DMS 273 treated with DMSO at 0.1 percent for 48 hours (cell line): Measurements from ENCODE around the gene ME1.
"Not testable (repeated sequence)": the region's sequence is repeated elsewhere in the genome, so short reads cannot be mapped to it uniquely, and the experiment has no call there.

Source experiments
- DNase-seq: peaks from one replicate; lab custom pipeline; 2025; lab: John Stamatoyannopoulos, UW

The ME1 gene

DNA sequence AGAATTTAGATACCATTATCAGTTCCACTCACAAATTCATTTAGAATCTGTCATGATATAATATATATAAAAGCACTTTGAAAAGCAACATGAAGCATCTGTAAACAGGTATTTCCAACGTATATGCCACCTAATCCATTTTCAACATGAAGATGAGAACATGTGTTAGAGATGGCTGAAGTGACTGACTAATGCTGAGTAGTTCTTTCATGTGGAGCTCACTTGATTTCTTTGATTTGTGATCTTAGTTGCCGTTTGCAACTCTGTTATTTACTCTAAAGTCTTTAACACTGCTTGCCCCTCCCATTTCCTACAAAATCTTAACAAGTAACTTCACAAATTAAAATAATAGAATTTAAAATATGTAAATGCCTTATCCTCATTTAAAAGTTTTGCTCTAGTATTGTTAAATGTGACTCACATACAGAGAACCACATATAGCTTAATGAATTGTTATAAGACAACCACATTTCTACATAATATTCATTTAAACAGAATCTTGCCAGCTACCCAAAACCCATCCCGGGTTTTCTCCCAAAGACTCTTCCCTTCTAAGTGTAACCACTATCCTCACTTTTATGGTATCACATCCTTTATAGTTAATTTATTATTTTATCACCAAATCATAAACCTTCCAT, 78.3 kb downstream of the ME1 start:
- DNase-seq = no peak

DNA sequence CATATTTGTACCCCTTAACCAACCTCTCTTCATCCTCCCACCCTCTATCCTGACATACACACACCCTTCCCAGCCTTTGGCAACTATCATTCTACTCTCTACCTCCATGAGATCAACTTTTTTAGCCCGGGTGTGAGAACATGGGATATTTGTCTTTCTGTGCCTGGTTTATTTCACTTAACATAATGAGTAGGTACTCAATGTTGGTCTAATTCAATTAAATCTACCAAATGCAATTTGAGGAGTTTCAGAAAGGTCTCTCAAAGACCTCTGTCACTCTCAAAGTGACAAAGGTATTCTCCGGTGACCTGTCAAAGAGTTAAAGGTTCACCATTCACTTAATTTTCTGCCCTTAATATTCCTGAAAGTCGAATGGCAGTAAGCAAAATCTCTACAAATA, 87.7 kb downstream of the ME1 start:
- no peak for DNase-seq

DNA sequence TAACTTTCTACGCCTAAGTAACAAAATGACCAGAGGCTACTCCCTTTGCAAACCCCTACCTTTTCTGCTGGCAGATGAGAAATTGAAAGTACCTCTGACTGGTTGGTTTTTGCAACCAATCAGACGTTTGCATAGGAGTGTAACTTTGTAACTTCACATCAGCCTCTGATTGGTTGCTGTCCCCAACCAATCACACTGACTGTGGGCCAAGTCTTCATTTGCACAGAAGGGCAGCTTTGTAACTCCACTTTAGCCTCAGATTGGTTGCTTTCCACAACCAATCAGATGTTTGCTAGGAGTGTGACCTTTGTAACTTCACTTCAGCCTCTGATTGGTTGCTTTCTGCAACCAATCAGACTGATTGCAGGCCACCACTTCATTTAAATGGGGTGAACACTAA, 89.1 kb downstream of the ME1 start:
- no peak for DNase-seq

DNA sequence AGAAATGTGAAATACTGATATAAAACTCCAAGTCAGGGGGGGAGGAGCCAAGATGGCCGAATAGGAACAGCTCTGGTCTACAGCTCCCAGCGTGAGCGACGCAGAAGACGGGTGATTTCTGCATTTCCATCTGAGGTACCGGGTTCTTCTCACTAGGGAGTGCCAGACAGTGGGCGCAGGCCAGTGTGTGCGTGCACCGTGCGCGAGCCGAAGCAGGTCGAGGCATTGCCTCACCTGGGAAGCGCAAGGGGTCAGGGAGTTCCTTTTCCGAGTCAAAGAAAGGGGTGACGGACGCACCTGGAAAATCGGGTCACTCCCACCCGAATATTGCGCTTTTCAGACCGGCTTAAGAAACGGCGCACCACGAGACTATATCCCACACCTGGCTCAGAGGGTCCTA, 96.9 kb downstream of the ME1 start:
- DNase-seq = not testable (repeated sequence)

DNA sequence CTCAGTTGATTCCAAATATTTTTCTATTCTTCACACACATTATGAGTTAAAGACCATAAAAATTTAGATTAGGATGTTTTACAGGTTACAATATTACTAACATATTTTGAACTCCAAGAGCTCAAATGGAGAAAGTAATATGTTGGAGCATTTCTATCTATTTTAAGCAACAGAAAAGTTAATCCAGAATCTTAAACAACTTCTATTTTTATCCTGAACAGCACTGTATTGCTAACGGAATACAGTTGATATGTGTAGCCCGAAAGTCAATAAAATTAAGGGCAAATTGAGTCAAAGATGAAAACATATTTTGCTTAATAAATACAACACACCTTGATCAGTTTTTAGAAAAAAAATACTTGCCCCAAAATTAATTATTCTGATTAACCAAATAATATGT, 97.4 kb downstream of the ME1 start:
- no peak for DNase-seq

DNA sequence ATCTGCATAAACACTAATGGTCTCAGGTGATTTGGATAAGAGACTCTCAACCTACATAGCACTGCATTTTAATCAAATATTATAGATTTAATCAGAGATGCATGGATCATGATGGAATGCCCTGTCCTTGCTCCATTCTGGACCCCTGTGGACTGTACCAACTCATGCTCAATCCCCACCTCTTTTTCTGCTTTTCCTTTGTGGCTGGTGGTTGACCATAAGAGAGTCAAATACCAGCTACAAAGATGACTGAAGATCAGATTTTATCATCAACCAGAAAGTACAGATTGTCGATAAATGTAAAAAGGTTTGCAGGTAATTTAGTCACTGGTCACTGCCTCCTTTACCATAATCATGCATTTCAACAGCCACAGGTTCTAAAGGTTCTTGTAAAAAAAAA, 116.2 kb downstream of the ME1 start:
- no peak for DNase-seq

DNA sequence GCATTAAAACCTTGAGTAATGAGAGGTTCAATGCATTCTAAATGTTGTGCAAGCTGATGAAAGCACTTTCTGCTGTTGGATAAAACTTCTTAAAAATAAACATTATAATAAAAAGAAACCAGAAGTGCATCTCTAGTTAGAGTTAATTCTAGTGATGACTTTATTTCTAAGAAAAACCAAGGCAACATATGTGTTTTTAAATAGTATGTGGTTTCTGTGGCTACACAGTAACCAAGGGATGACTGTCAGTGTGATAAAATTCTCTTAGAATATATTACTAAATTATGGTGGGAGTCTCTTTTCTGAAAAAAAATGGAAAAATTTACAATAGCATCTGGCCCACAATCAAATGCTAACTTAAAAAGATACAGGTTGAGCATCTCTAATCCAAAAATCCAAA, 117.0 kb downstream of the ME1 start:
- no peak for DNase-seq

DNA sequence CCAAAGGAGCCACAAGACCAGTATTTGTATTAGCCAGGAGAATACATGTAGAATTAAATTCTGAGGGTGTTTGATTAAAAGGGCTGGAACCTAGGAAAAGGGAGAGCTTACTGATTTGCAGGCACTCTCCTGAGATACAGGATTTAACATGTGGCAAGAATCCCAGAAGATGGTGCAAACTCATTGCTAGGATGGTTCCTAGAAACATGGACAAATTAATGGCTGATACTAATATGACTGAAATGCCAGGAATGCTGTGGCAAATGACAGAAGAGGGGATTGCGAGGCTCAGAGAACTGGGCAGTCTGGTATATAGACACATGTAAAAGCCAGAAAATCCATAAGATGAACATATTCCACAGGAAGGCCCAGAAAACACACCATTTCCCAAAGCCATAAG, 119.6 kb downstream of the ME1 start:
- DNase-seq = no peak

DNA sequence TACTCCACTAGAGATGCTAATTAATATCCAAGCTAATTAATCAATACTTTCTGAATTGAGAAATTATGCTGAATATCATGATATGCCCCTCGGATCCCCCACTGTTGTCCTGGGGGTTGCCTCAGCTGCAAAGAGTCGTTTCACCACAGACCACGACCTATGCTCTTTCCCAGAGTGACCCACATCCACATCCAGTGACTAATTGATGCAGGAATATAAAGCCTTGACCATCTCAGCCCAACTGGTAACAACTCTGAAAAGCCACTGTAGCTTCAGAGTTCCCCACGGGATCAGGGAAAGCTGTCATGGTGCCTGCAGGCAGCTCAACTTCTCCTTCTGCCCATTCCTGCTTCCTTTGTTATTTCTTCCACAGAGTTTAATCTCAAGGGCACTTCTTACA, 120.8 kb downstream of the ME1 start:
- DNase-seq = no peak

DNA sequence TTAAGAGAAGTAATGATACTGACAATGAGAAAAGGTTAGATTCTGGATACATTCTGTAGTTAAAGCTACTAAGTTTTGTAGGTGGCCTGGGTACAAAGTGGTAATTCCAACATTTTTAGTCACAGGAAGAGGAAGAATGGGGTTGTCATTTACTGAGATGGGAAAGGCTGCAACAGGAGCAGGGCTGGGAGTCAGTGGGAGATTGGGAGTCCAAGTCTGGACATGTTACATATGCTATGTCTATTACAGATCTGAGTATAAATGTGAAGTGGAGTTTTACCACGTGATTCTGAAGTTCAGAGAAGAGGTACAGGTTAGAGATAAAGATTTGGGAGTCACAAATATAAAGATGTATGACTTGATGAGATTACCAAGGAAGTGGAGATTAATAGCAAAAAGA, 121.5 kb downstream of the ME1 start:
- DNase-seq = no peak

DNA sequence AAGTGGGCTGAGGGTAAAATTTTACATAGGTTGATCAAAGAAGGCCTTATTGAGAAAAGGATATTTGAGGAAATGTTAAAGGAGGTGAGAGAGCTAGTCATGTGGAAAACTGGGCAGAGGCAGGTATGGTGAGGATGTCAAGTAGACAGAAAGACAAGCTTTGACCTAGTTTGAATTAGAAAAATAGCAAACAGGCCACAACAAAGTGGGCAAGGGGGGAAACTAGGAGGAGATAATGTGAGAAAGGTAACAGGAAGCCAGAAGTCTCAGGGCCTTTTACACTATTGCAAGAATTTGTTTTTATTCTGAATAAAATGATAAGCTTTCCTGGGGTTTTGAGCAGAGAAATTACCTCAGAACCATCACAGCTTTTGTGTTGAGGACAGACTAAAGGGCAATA, 122.0 kb downstream of the ME1 start:
- no peak for DNase-seq

DNA sequence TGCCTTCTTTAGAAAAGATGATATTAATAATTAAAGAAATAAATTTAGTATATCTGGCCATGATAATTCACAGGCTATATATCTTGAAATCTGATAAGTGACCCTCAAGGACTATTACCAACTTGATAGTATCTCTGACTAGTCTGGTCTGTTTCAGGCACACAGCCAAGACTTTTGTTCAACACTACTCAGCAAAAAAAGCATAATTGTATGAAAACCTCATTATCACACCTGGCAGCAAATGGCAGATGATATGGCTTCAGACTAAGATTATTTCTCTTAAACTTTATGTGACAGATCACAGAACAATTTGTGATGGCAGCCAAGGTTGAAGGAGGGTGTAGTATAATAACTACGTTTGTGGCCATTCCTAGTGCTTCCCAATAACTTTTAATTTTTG, 123.0 kb downstream of the ME1 start:
- no peak for DNase-seq

DNA sequence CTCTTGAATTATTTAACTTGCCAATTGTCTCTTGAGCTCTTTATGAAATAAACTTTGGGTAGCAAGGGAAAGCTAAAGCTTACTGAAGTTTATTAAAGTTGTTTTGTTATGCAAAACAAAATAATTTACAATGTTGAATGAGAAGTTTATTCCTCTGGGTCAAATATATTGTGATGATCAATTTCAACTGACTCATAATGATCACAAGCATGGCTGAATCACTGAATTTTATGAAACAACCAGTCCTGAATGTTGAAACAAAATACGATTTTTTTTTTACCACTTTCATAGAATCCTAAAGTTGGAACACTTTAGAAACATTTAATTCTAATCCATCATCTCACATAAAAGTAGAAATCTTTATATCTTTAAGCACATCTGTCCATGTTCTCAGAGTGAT, 127.4 kb downstream of the ME1 start:
- DNase-seq = no peak

DNA sequence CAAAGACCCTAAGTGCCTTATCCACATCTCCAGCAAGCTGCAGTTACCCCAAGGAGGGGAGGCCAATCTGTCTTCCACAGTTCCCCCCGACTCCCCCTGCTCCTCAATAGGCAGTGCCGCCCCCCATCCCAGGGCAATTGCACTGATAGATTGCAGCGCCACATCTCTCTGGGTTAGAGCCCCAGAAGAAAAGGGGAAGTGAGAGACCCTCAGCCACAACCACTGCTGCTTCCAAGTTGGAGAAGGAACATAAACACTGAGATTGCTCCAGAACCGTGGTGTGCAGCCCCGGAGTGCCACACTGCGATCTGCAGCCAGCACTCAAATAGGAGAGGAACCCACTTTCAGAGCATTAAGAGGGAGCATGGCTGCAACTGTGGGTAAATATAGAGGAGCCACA, 136.2 kb downstream of the ME1 start:
- no peak for DNase-seq

DNA sequence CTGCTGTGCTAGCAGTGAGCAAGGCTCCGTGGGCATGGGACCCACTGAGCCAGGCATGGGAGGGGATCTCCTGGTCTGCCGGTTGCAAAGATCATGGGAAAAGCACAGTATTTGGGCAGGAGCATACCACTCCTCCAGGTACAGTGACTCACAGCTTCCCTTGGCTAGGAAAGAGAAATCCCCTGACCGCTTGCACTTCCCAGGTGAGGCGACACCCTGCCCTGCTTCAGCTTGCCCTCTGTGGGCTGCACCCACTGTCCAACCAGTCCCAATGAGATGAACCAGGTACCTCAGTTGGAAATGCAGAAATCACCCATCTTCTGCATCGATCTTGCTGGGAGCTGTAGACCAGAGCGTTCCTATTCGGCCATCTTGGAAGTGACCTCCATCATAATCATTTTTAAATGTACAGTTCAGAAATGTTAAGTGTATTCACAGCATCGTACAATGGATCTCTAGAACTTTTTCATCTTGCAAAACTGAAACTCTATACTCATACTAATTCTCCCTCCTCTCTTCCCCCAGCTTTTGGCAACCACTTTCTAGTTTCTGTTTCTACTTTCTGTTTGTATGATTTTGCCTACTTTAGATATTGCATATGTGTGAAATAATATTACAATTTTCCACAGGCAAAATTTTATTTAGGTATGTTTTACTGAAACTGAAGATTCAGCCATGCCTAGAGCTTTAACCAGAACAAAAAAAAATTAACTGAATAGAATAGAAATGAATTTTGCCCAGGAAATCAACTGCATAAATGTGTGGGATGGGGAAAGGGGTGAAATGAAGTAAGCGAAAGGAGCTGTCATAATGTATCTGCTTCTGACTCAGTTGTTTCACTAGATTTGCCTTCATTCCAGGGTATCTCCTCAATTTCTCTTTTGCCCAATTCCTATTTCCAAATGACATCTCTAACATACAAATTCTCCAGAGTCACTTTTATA, 137.7 kb downstream of the ME1 start:
- no peak for DNase-seq

DNA sequence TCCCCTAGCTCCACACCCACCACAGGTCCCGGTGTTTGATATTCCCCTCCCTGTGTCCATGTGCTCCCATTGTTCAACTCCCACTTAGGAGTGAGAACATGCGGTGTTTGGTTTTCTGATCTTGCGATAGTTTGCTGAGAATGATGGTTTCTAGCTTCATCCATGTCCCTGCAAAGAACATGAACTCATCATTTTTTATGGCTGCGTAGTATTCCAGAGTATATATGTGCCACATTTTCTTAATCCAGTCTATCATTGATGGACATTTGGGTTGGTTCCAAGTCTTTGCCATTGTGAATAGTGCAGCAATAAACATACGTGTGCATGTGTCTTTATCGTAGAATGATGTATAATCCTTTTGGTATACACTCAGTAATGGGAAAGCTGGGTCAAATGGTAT, 143.6 kb downstream of the ME1 start:
- not testable (repeated sequence) for DNase-seq

DNA sequence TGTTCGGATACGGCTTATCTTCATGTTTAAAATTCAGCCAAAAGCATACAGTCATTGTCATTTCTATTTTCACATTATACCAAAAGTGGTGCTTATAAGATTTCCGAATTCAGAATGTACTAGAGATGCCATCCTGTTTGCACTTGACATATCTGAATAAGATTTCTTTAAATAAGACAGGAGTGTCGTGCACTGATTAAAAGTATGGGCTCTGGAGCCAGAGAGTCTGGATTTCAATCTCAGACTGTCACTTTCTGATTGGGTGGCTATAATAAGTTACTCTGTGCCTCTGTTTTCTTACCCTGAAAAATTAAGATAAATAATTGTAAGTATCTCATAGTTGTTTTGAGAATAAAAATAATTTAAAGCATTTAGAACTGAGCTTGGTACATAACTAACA, 144.9 kb downstream of the ME1 start:
- DNase-seq = no peak

DNA sequence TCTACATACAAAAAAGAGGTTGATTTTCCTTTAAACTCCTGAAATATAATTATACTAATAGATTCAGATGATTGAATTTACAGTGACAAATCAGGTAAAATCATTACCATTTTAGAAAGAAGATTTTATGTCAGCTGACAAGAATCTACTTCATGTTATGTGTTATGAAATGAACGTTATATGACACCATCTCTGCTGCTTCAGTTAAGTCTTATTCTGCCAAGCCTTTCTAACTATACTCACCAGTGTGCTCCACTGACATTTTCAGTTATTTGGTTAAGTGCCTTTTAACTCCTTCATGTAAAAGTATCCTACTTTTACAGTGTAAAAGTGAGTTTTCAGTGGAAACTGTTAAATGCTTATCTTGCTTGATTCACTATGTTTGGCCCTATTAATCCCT, 157.3 kb downstream of the ME1 start:
- DNase-seq = no peak

DNA sequence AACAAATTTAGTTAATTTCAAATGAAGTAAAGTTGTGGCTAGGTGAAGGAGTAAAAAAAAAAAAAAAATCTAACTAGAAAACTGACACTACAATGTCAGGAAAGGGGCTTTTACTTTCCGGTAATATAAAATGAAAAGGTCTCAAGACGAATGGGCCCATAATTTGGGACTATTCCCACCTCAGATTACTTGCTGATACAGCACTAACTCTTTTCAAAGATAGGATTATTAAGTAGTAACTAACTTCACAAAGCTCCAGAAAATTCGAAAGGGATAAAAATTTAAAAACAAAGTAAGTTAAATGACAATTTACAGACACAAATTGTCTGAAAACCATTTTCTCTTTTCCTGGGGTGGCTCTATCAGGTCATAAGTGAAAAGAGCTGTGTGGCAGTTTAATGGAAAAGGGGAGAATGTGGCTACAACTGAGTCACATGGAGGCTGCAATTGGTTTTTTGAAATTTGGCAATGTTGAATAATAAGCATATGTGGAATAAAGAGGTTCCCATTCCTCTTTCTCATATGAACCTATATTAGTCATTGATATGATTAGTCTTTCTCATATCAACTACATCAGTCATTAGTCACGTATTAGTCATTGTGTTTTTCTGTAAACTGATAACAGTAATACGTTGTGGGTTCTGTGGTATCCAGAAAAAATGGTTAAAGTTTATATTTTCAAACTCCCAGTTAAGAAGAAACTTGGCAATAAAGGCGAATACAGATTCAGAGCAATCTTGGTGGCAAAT, 159.7 kb downstream of the ME1 start:
- DNase-seq = no peak

DNA sequence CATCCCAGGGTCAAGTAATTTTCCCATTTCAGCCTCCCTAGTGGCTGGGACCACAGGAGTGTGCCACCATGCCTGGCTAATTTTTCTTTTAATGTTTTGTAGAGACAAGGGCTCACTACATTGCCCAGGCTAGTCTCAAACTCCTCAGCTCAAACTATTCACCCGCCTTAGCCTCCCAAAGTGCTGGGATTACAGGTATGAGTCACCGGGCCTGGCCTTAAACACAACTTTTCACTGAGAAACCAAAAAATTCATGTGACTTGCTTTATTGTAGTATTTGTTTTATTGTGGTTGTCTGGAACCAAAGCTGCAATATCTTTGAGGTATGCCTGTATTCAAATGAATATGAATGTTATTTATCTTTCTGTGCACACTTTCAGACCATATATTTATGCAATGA, 165.5 kb downstream of the ME1 start:
- DNase-seq = no peak

DNA sequence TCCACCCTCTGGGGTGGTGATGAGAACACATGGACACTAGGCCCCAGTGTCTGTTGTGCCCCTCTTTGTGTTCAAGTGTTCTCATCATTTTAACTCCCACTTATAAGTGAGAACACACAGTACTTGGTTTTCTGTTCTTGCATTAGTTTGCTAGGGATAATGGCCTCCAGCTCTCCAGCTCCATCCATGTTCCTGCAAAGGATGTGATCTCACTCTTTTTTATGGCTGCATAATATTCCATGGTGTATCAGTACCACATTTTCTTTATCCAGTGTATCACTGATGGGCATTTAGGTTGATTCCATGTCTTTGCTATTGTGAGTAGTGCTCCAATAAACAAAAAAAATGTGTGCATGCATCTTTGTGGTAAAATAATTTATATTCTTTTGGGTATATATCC, 170.3 kb downstream of the ME1 start:
- no peak for DNase-seq

DNA sequence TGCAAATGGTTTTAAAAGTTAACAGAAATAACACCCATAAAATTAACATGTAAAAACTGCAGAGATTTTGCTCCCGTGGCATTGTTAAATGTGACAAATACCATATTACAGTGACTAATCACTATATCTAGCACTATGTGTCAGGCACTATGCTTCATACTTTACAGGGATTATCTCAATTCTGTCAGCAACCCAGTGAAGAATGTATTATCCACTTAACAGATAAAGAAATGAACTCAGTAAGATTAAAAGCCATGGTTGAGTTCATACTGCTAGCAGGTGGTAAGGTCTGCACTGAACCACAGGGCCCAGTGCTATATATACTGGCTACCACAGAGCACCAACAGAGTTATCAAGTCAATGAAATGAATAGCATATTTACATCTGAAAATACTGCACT, 172.3 kb downstream of the ME1 start:
- DNase-seq = no peak

DNA sequence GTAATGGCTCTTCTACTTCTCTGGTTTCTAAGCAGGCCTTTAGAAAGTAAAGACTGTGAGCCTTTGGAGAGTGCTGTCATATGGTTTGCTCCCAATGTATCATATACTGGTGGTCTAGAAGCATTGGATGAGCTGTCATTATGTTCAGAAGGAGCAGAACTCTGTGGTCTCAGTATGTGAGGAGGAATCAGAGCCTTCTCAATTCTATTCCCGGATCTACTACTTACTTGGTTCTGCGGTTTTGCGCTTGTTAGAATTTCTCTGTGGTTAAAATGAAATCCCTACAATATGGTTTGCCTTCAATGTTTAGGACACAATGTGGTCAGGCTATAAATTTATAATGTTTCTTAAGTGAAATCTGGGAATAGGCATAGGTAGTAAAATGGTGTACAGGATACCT, 173.1 kb downstream of the ME1 start:
- DNase-seq = no peak
